GM18861 (cell line): ENCODE measurements around the gene ZFP36L1.
A peak's percentile ranks its signal among the peaks of the same experiment; 100 is the strongest.

Source experiments
- ATAC-seq: cut with Tn5 transposase; IDR thresholded peaks from one replicate; pipeline ENCODE4 v1.9.1; 2021; ENCODE audit not compliant: unreplicated experiment

The ZFP36L1 gene

DNA sequence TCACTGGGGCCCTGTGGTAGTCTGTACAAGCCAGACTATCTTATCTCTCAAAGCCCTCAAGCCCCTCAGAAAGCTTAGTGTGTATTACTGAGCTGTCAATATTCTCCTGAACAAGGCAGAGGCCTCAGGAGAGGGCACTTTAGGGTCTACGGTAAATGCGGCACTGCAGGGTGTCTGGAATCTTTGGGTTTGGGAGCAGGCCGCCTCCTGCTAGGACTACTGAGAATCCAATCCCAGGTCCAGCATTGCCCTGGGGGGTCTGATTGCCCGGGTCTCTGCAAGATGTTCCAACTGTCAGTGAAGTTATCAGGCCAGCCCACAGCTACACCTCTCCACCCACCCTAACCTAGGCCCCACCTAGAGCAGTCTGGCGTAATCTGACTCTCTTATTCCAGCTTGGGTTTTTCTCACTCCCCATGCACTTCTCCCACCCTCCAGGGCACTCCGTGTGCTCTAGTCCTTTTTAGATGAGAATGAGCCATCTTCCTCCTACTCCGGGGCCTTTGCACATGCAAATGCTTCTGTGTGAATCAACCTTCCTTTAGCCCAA is 4.3 kb upstream of the ZFP36L1 start:
- ATAC-seq, result no peak

DNA sequence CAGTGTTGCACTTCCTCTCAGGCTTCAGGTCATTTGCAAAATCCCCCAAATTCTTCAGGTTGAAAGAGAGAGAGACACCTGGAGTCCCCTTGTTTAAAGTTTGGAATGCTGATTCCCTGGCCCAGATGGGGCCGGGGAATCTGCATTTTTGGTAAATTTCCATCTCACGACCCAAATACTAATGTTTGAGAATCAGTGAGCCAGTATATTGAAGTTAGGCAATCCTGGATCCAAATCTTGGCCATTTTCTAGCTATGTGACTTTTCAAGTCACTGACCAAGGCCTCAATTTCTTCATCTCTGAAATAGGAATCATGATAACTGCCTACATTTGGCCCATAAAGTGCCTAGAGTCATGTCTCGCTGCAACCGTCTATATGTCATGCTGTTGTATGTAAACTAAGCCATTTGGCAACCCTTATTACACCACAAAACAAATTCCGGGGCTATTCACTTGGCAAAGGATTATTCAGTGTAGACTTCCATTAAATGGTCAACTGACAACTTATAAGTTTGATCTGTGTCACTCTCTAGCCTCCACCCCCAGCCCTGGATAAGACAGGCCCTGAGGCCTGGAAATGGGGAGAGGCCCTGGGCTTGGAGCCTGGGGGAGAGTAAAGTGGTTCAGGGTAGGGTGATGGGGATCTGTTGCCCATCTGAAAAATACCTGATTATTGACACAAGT is 3.7 kb upstream of the ZFP36L1 start:
- no peak for ATAC-seq

DNA sequence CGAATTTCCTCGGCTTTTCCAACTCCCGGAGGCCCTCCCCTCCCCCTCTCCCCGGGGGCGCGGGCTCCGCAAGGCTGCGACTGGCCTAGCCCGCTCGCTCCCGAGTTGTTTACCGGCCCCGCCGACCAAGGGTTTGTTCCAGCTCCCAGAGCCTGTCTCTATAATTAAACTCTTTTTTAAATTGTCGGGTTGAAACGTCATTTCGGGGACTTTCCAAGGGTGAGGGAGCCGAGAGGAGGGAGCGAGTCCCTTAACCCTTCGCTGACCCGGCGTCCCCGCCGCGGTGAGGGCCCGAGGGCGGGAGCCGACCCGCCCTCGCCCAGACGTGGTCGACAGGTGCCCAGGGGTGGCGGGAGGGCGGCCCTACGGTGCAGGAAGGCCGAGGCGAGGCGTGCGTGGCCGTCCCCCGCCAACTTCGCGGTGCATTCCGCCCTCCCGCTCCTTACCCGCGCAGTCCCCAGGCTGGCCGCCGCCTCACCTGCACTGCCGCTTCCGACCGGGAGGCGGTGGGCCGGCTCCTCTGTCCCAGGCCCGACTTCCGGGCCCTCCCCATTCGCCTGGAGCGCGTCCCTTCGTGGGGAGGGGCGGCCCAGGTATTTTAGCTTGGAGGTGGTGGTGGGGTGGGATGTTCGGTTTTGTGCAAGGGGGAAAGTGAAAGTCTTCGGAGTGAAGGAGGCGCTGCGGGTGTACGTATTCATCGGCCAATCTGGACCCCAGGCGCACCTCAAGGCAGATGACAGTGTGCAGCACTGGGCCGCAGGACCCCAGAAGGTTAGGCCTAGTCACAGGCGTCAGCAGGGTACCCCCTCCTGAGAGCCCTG is 2.9 kb upstream of the ZFP36L1 start:
- ATAC-seq, result peak; percentile 31

DNA sequence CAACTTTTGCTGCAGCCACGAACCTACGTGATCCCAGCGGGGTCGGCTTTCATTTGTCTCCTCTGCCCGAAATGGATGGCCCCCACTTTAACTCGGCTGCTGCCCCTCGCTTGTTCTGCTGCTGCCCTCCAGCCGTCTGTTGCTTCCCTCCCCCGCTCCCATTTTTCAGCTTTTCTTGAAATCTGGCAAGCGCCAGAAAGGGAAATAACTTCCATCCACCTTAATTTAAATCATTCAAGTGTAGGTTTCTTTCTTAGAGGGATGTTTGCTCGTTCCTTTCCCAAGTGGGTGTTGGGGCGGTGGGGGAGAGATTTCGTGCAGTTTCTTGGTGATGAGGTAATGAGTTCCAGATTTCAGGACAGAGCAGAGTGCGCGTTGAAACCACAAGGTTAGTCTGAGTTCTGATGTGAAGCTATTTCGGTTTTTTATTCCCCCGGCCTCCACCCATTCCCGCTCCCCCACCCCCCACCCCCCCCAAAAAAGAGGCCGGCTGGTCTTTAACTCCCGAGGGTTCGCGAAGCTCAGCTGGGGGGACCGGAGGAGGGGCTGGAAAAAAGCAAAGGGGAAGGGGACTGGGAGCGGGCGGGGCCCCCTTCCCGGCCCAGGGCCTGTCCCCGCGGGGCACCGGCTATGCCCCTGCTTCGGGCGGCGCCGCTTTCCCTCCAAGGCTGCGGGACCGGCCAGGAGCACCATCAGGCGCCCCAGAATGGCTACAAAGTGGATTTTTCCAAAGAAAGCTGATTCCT is 2.2 kb upstream of the ZFP36L1 start:
- ATAC-seq, result no peak

DNA sequence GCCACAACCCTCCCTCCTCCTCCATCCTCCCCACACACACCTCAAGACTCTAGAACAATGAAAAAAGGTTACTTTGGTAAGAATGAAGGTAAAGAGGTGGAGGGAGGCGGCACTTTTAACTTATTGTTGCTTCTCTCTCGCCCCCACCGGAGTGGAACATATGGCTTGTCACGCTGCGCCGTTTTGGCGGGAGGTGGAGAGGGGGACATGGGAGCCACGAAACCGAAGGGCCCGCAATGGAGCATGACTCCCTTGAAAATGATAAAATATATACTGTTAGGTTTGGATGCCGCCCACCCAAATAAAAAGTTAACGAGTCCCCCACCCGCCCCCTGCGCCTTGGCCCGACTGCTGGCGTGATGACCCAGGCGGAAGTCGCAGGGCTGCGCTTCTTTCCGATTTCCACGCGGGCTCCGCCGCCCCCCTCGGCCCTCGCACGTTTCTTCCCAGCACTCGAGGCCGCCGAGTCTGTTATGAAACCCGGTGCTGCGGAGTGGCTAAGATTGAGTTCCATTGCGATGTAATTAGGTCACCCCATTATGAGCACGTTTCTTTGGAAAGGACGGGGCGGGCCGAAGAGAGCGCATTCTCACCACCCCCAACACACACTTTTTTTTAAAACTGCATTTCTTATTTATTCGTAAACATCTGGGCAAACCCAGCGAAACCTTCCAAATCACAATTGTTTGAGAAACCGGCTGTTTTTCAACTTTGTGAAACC is 1.4 kb upstream of the ZFP36L1 start:
- ATAC-seq, result no peak

DNA sequence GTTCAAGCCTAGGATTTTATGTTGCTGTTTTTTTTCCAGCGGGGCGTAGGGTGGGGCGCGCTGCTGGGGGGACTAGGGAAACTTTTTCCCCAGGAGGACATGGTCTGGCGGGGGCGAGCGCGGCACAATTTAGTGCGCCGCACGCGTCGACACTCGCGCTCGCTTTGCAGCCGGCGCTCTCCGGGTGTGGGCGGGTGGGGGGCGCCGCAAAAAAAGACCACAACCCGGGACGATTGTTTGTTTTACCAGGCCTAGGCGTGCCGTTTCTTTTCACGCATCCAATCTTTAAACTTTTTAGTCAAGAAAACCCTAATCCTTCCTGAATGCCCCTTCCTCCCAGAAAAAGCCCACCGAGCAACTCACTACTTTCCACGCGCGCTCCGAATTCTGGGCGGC is 865 bp upstream of the ZFP36L1 start:
- ATAC-seq, result no peak

DNA sequence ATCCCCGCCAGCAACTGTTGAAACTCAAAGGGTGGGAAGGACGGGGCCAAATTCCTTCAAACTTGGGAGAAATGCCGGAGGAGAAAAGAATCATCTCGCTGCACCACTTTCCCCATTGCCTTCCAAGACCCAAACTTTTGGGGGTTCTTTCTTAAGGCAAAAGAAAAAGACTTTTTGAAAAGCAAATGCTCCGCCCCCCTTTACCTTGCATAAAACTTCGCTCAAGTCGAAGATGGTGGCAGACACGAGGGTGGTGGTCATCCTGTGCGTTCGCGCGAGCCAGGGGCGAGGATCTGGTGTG is 239 bp downstream of the ZFP36L1 start:
- no peak for ATAC-seq

DNA sequence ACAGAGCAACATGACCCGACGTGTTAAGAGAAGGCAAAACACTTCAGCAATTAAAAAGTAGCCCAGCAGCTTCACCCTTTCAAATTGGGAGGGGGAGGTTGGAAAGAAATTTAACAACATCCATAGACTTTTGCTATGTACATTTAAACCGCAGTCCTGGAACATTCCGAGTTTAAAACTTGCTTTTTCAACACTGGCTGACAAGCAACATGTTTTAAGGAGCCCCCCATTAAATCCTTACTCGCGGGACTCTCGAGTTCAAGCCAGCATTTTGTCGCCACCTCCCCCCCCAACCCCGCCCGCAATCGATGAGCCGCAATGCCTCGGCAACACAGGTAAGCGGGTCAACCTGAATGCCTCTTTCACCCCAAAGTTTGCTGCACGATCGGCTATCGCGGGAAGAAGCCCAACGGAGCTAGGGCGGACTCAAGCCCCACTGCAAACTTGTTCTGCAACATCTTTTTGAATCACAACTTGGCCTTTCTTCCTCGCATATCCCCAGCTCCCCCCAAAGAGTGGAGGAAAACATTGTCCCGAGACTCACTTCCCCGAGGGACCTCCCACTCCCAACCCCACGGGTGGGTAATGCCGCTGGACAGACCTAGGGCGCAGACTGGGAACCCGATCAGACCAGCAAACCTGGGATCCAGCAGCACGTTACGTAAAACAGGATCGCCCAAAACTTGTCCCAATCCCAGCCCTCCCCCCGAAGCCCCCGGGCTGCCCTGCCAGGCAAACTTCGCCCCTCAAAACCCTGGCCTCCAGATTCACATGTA is 777 bp downstream of the ZFP36L1 start:
- ATAC-seq, result no peak

DNA sequence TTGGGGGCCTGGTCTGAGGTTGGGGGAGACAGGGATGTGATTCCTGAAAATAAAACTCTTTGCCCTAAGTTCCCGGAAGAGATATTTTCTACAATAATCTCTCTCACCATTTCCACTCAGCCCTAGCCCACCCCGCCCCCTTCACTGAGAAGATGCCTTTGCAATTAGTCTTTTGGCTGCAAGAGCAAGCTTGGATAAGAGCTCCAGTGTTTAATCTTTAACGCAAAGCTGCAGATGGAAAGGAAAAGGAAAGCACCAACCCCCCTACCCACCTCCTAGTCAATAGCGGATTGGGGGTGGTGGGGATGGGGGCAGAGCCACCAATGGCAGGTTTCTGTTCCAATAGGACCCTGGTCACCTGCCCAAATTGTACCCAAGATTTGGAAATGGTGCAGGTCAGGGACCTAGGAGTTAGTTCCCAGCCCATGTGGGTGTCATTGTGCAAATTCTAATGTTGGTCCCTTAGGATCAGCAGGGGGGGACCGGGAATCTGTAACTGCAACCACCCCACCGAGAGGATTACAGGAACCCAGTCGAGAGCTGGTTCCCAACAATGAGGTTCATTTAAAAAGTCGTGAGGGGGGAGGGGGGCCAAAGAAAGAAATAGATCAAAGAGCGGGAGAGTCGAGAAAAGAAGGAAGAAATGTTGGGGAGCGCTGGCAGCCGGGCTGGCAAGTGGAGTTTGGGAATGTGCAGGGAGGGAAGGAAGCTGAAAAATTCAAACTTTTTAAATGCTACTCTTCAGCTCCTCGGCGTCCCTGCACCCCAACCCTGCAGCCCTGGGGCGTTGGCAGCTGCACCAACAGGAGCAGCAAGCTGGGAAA is 1.6 kb downstream of the ZFP36L1 start:
- ATAC-seq, result no peak

DNA sequence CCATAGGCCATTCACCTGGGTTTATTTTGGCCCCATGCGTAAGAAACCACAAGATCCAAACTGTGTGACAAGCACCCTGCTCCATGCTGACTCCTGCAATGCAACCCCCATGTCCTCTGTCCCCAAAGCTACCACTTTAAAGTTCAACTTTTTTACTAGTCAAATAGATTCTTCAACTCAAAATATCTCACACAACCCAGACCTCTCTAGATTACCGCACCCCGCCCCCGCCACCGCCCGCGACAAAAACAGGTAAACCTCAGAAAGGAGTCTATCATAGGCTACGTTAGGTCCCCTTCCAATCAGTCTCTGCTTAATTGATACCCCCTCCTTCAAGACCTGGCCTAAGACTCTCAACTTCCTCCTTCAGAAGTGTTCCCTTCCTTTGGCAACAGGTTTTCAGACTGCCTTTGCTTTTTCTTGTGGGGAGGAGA is 2.2 kb downstream of the ZFP36L1 start:
- ATAC-seq, result no peak

DNA sequence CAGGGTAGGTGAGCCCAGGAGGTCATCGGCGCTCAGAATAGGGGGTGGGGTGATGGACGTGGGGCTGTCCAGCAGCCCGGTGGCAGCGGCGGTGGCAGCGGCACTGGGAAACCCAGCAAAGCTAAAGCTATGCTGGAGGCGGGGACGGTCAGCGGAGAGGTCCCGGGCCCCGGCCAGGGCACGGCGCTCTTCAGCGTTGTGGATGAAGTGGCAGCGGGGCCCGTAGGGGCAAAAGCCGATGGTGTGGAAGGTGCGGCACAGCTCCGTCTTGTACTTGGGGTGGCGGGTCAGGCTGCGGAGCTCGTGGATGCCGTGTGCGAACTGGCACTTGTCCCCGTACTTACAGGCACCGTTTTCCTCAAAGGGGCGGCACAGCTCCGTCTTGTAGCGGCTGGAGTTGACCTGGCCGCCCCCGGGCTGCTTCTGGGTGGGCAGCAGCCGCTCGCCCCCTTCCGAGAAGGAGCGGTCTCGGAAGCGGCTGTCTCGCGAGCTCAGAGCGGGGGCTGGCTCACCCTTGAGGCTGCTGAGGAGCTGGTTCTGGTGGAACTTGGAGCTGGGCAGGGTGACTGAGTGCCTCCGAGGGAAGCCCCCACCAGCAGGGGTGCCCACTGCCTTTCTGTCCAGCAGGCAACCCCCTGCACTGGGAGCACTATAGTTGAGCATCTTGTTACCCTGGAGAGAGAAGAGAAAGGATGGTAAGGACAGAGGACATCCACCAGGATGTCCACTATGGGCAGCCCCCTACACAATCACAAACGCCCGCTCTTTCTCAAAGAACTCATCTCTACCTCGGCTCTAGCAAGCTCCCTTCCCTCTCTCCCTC is 2.8 kb downstream of the ZFP36L1 start:
- ATAC-seq, result no peak

DNA sequence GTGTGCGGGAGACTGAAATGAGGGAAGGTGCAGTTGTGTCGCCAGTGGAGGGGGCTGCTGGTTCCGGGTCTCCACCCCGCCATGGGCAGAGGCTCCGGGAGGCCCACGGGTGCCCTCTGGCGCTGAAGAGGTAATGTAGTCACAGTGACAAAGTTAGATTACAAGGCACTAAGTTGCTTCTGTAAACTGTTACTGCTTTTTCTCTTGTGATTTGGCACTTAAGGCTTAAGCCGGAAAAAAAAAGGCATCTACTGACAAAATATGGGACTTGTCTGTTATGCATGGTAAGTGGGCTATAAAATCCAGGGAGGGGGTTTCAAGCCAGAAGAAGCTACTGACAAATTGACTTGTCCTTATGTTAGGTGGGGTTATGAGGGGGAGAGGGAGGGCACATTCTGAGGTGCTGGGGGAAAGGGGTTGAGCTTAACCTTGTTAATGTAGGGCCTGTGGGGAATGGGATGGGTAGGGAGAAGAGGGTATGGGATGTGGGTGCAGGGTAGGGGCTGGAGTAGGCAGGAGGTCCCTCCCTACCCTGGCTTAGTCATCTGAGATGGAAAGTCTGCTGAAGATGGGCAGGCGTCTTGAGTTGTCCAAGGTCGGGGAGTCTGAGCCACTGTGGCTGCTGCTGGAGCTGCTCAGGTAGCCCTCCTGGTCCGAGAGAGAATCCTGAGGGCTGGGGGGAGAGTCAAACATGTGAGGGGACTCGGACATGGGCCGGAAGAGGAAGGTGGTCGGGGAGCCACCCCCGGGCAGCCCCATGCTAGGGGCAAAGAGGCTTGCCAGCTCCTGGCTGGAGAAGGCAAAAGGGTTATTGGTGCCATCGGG is 3.7 kb downstream of the ZFP36L1 start:
- no peak for ATAC-seq

DNA sequence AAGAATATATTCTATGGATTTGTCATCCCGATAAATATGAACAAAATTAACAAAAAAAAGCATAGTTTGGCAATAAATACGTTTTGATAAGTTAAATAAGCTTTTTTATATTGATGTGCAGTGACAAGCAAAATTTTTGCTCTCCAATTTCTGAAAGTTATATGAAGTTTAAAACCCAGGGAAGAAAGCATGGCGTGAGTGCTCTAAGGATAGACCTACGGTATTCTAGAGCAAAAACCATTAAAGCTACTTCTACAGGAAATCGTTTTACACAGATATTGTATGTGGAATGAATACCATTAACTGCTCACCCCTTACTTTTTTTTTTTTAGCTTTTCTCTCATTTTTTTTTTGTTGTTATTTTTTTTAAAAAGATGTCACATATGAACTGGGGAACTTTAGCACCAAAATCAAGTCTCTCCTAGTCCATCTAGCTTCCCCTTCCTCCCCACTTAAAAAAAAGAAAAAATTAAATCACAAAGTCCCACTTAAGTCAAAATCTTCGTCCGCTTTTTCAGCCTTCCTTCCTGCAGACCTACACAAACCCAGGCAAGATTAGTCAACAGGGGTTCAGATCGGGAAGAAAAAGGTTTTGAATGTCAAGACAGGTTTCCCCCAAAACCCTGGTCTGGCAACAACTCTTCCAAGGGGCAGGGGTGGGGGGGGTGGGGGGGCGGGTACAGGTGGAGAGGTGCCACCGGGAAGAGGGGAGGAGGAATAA is 4.4 kb downstream of the ZFP36L1 start:
- ATAC-seq, result no peak

DNA sequence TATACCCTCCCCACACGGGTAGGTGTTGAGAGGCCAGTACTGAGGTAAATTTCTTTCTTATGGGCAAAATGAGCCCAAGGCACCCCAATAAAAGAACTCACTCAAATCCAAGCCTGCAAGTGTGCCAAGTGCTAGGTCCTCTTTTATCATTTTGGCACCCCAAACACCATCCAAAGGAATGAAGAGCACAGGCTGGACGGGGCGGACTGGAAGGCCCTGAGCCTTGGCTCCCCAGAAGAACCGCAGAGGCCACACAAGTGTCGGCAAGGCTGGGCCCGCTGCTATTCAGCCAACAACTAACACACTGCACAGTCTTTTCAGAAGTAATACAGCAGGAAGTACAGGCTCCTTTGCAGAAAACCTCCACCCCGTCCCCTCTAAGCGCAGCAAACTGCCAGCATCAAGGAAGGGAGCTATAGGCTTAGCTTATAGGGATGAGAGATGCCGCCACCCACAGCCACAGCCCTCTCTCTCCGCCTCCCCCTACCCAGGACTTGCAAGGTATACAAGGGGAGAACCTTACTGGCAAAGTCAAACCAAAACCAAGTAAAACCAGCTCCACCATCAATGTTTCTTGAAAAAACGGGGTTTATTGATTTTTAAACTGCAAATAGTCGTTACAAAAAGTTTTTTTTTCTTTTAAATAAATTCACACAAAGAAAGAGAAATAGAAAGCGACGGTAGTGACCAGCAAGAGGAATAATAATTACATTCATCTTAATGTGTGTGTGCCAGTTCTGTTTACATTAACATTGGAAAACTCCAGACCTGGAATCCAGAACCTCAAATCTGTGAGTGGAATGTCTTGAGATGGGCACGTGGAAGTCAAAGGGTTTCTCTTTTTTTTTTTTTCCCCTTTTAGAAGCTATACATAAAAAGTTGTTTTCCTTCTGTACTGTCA is 5.5 kb downstream of the ZFP36L1 start:
- ATAC-seq, result no peak

DNA sequence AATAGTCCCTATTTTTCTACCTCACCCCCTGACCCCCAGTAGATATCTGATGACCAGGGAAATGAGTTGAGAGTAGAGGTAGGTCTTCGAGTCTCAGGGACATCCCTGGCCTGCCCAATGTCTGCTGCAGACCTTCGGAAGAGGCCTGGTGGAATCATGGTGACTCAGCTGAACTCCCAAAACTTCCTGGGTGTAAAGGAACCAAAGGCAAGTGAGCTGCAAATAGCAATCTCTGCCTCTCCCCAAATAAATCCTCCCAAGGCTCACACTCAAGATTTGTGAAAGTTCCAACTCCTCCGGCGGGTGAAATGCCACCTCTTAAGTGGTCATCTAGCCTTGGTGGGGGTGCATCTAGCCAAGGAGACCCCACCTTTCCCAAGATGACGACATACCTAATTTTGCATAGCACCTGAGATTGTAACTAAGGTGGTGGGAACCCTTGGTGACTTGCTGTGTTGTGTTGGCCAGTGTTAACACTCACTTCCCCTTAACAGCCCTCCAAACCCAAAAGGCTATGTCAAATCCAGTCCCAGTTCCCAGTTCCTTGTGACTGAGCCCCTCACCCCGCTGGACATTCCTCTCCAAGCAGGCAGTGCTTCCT is 6.3 kb downstream of the ZFP36L1 start:
- no peak for ATAC-seq
